B cell (primary cell): Measurements from ENCODE around the gene BORA. TPM values are rescaled to one million over a fixed set of nuclear protein-coding genes. Genes with fewer than 3 reads are reported as not detected.

ENCODE experiments used
- ATAC-seq: fragments of 200-7000 bp; cut with Tn5 transposase; one replicate; pipeline ENCODE4 v1.10.0; 2021; ENCODE audit warnings: low read depth, mild to moderate bottlenecking, moderate number of reproducible peaks, moderate library complexity
- CTCF ChIA-PET: fragments of 350-600 bp; sonication (Branson Sonifier 250); formaldehyde crosslinking; loops from one replicate; lab custom pipeline; 2021; ENCODE audit warnings: antibody characterized with exemption, inconsistent platforms; lab: Charles Lee
- POLR2A ChIA-PET: fragments of 350-600 bp; sonication (Branson Sonifier 250); formaldehyde crosslinking; loops from one replicate; lab custom pipeline; 2021; ENCODE audit warnings: antibody characterized with exemption; lab: Charles Lee
- DNase-seq: peaks from one replicate; pipeline ENCODE4 v3.0.0; 2013
- H2AFZ ChIP-seq: 2 replicates; pipeline ENCODE4 v1.6.1; 2012; ENCODE audit warnings: mild to moderate bottlenecking, low read depth, low read length; ENCODE audit not compliant: insufficient read depth, poor library complexity, severe bottlenecking
- H3K27ac ChIP-seq, 2 donors: 1 replicate in 1 of 2; 2 replicates in 1 of 2; pipeline ENCODE4 v1.5.1; 2012 to 2013; ENCODE audit warnings: low read length in 2 of 2, mild to moderate bottlenecking in 2 of 2, moderate library complexity in 1 of 2
- H3K27me3 ChIP-seq, 4 experiments: fragments of 200-600 bp in 1 of 4; sonication (generic) in 1 of 4; replicated peaks in 1 of 4; 1 replicate in 2 of 4; 2 replicates in 2 of 4; pipeline versions ENCODE4 v1.6.1 to v1.7.0; 2013 to 2016; ENCODE audit warnings: low read length in 3 of 4, mild to moderate bottlenecking in 2 of 4, mixed read lengths in 1 of 4, moderate library complexity in 1 of 4; ENCODE audit not compliant: insufficient read depth in 4 of 4, control insufficient read depth in 3 of 4; ENCODE audit errors: control extremely low read depth in 1 of 4
- H3K36me3 ChIP-seq, 2 experiments: replicated peaks in 1 of 2; 1 replicate in 1 of 2; 2 replicates in 1 of 2; pipeline versions ENCODE4 v1.6.1 to v1.7.1; 2013; ENCODE audit warnings: low read length in 1 of 2; ENCODE audit not compliant: insufficient read depth in 2 of 2, control insufficient read depth in 1 of 2; ENCODE audit errors: control extremely low read depth in 1 of 2, extremely low read depth in 1 of 2
- H3K4me1 ChIP-seq, 2 donors: fragments of 200-600 bp in 1 of 2; sonication (generic) in 1 of 2; 1 replicate in 1 of 2; 2 replicates in 1 of 2; pipeline versions ENCODE4 v1.5.1 to v1.6.1; 2013 to 2017; ENCODE audit warnings: low read length in 2 of 2; ENCODE audit not compliant: control insufficient read depth in 2 of 2, insufficient read depth in 2 of 2
- H3K4me2 ChIP-seq: replicated peaks from 2 replicates; pipeline ENCODE3; 2012; ENCODE audit warnings: mild to moderate bottlenecking, low read depth, low read length; ENCODE audit not compliant: poor library complexity, severe bottlenecking
- H3K4me3 ChIP-seq, 5 experiments: fragments of 200-600 bp in 1 of 5; sonication (generic) in 1 of 5; 1 replicate in 3 of 5; 2 replicates in 2 of 5; pipeline versions ENCODE4 v1.5.1 to v1.7.0; 2011 to 2016; ENCODE audit warnings: low read length in 4 of 5, mild to moderate bottlenecking in 4 of 5, low read depth in 2 of 5, control low read depth in 1 of 5, moderate library complexity in 1 of 5; ENCODE audit not compliant: insufficient read depth in 1 of 5; ENCODE audit errors: control extremely low read depth in 1 of 5, extremely low read depth in 1 of 5
- H3K79me2 ChIP-seq: fragments of 200-600 bp; sonication (generic); one replicate; pipeline ENCODE4 v1.6.0; 2016; ENCODE audit warnings: low read length; ENCODE audit not compliant: control insufficient read depth, insufficient read depth
- H3K9ac ChIP-seq: fragments of 200-600 bp; sonication (generic); 2 replicates; pipeline ENCODE4 v1.6.1; 2017; ENCODE audit warnings: mild to moderate bottlenecking, low read length, moderate library complexity
- H3K9me3 ChIP-seq, 3 donors: one replicate each; pipeline versions ENCODE4 v1.6.1 to v1.7.1; 2013; ENCODE audit warnings: low read length in 2 of 3; ENCODE audit not compliant: control insufficient read depth in 2 of 3, insufficient read depth in 1 of 3; ENCODE audit errors: control extremely low read depth in 1 of 3
- H4K20me1 ChIP-seq: 2 replicates; pipeline ENCODE4 v1.6.0; 2012; ENCODE audit warnings: mild to moderate bottlenecking, low read length; ENCODE audit not compliant: insufficient read depth, control insufficient read depth, poor library complexity, severe bottlenecking
- H3K27ac Mint-ChIP-seq: one replicate; pipeline ENCODE4 v1.8.0; 2021; ENCODE audit warnings: mixed read lengths
- H3K27me3 Mint-ChIP-seq: one replicate; pipeline ENCODE4 v1.8.0; 2021; ENCODE audit warnings: mixed read lengths
- H3K4me1 Mint-ChIP-seq: one replicate; pipeline ENCODE4 v1.8.0; 2021; ENCODE audit warnings: mixed read lengths
- H3K4me3 Mint-ChIP-seq: one replicate; pipeline ENCODE4 v1.8.0; 2021; ENCODE audit warnings: mixed read lengths
- H3K9me3 Mint-ChIP-seq: one replicate; pipeline ENCODE4 v1.8.0; 2022; ENCODE audit warnings: mixed read lengths; ENCODE audit not compliant: insufficient read depth
- CTCF ChIP-seq: fragments of 200-600 bp; IDR thresholded peaks from one replicate; pipeline ENCODE4 v1.8.0; 2022; ENCODE audit warnings: antibody characterized with exemption, mild to moderate bottlenecking
- EZH2 ChIP-seq: IDR thresholded peaks from 2 replicates; pipeline ENCODE4 v1.6.1; 2012; ENCODE audit warnings: borderline replicate concordance, low read depth, mild to moderate bottlenecking, moderate library complexity, low read length; ENCODE audit not compliant: insufficient read depth, poor library complexity, severe bottlenecking
- WGBS: methylation state at CpG from one replicate; pipeline ENCODE4 v1.1.5; 2013; ENCODE audit warnings: missing lambda C conversion rate; ENCODE audit not compliant: insufficient coverage; 5-methylcytosine and 5-hydroxymethylcytosine counted together
- intact Hi-C: fragments of 100-400 bp; cut with micrococcal nuclease; formaldehyde crosslinking; loops from one replicate; pipeline ENCODE4 v1.10.0; 2022
- polyA plus RNA-seq: library from polyadenylated mRNA; depleted of rRNA; stranded (reverse); fragments of >200 nt; gene quantifications from 2 replicates; pipeline ENCODE4 v1.2.3, GENCODE V29; 2012
- total RNA-seq, 2 donors: library from RNA; stranded (reverse); fragments of 120-200 nt in 1 of 2; gene quantifications; 1 replicate in 1 of 2; 2 replicates in 1 of 2; pipeline versions ENCODE4 v1.2.3 to v1.2.4, GENCODE V29; 2013 to 2022

The BORA gene
- total and polyA plus RNA-seq, 2 donors (not counting 1 experiment from before 2014, with no cell fraction given), result 4.8 to 7.2 TPM

- Histone ChIP-seq H3K4me1 (no peaks in the 10 kb centered on the region), H4K20me1 (no peaks in the 10 kb centered on the region), H3K9me3 (peaks cover 0 to 10% (median 0%) of the 10 kb centered on the region in 3 donors), H3K79me2 (no peaks in the 10 kb centered on the region), H3K27ac (no peak overlapping the region), H3K27me3 (no peaks in the 10 kb centered on the region), H3K36me3 (no peaks in the 10 kb centered on the region), H3K9ac (no peak overlapping the region), H2AFZ (no peak overlapping the region), H3K4me3 (no peak overlapping the region), H3K4me2 (no peak overlapping the region)
- no peak for DNase-seq
- TF ChIP-seq CTCF, result no peak
- TF ChIP-seq EZH2, result no peak
- intact Hi-C loops, result no loop called here
- Mint-ChIP-seq H3K4me1 (no peaks in the 10 kb centered on the region), H3K4me3 (no peak overlapping the region), H3K27ac (no peak overlapping the region), H3K9me3 (no peaks in the 10 kb centered on the region), H3K27me3 (peaks cover 10% of the 10 kb centered on the region)
- ChIA-PET CTCF (no interaction called here), POLR2A (no interaction called here)
- ATAC-seq, result no peak
Observed at GRCh38 chr13:72689181-72689696, 38.5 kb upstream of the BORA start.

DNA sequence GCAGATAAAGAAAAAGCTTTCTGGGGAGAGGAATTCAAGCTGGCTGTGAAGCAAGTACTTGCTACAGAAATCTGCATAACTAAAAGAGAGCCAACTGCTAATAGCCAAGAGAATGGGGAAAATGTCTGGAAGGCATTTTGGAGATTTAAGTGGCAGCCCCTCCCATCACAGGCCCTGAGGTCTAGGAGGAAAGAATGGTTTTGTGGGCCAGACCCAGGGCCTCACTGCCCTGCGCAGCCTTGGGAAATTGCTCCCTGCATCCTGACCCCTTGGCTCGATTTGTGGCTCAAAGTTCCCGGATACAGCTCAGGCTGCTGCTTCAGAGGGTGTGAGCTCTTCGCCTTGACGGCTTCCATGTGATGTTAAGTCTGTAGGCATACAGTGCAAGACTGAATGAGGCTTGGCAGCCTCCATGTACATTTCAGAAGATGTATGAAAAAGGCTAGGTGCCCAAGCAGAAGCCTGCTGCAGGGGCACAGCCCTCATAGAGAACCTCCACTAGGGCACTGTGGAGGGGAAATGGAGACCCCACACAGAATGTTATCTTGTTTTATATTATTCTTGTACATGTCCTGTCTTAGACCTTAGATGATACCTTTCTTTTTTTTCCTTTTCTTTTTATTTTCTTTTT lies 34.7 kb upstream of the BORA start:
- no peak overlapping the region for H3K27ac ChIP-seq
- TF ChIP-seq CTCF, result no peak
- no peak for TF ChIP-seq EZH2
- ChIA-PET POLR2A (no interaction called here), CTCF (interaction anchor here (0.7 kb wide), 1 partner anchor 267 kb away, joined by 3 read pairs; no protein-coding TSS in a partner anchor)
- Mint-ChIP-seq H3K4me3 (no peak overlapping the region), H3K27ac (no peak overlapping the region), H3K27me3 (peaks cover 14% of the 10 kb centered on the region), H3K9me3 (no peaks in the 10 kb centered on the region), H3K4me1 (no peaks in the 10 kb centered on the region)
- no peak overlapping the region for H2AFZ ChIP-seq
- 58% methylated on average over 5 of the region's 5 CpGs for WGBS
- peaks cover 0 to 10% (median 0%) of the 10 kb centered on the region in 3 donors for H3K9me3 ChIP-seq
- H3K4me2 ChIP-seq, result no peak overlapping the region
- no peaks in the 10 kb centered on the region for H4K20me1 ChIP-seq
- H3K36me3 ChIP-seq, result no peaks in the 10 kb centered on the region
- no peak overlapping the region for H3K9ac ChIP-seq
- no peaks in the 10 kb centered on the region for H3K79me2 ChIP-seq
- H3K27me3 ChIP-seq, result no peaks in the 10 kb centered on the region
- intact Hi-C loops, result no loop called here
- H3K4me3 ChIP-seq, result no peak overlapping the region
- ATAC-seq, result no peak
- DNase-seq, result no peak
- H3K4me1 ChIP-seq, result no peaks in the 10 kb centered on the region
